K562 (cell line): ENCODE data around the gene MRTFB. TPM values are rescaled to one million over a fixed set of nuclear protein-coding genes. Genes with fewer than 3 reads are reported as not detected.

Source experiments
- ATAC-seq: fragments of 200-7000 bp; cut with Tn5 transposase; 3 replicates; pipeline ENCODE4 v1.9.1; 2020; ENCODE audit warnings: moderate library complexity
- BruUV-seq: library from RNA; stranded (reverse); fragments of 400-500 nt; replicated peaks from 2 replicates; lab custom pipeline; 2021; lab: Mats Ljungman, UMichigan
- CTCF ChIA-PET: fragments of 300-600 bp; formaldehyde crosslinking; extraction: SDS; loops from one replicate; lab custom pipeline; 2021; ENCODE audit warnings: low intra/inter-chr PET ratio; lab: Yijun Ruan, JAX
- POLR2A ChIA-PET: fragments of 300-600, 350-650 bp; sonication (Branson Sonifier 250); formaldehyde crosslinking; extraction: SDS; loops from one replicate; lab custom pipeline; 2021; ENCODE audit warnings: antibody characterized with exemption, inconsistent platforms; lab: Yijun Ruan, JAX
- DNase-seq, 4 experiments: peaks; one replicate each; pipeline versions ENCODE4 v3.0.0 to v3.0.0-alpha.2; 2011 to 2018; ENCODE audit warnings: low spot score in 3 of 4, mixed read lengths in 3 of 4; ENCODE audit errors: extremely low read depth in 1 of 4
- FAIRE-seq: peaks from 2 replicates; lab custom pipeline; 2011; peaks lifted over from hg19 to GRCh38; lab: Jason Lieb, UNC
- H2AFZ ChIP-seq: 2 replicates; pipeline ENCODE4 v1.6.0; 2011; ENCODE audit warnings: low read depth, low read length, control low read depth, inconsistent platforms
- H3K27ac ChIP-seq: fragments of 200-600 bp; 3 replicates; pipeline ENCODE4 v1.8.0; 2011; ENCODE audit warnings: low read depth, mild to moderate bottlenecking, control low read depth, inconsistent platforms, low read length, moderate library complexity, mixed read lengths; ENCODE audit errors: extremely low read depth
- H3K27me3 ChIP-seq, 2 experiments: fragments of 300-600 bp in 1 of 2; 2 replicates in 1 of 2; 3 replicates in 1 of 2; pipeline versions ENCODE4 v1.6.0 to v1.8.0; 2011; ENCODE audit warnings: inconsistent platforms in 2 of 2, low read length in 2 of 2, mild to moderate bottlenecking in 1 of 2, mixed read lengths in 1 of 2, moderate library complexity in 1 of 2; ENCODE audit not compliant: control insufficient read depth in 2 of 2, insufficient read depth in 2 of 2
- H3K36me3 ChIP-seq: fragments of 300-600 bp; 3 replicates; pipeline ENCODE4 v1.8.0; 2011; ENCODE audit warnings: mild to moderate bottlenecking, low read length, inconsistent platforms; ENCODE audit not compliant: control insufficient read depth, insufficient read depth
- H3K4me1 ChIP-seq, 2 experiments: fragments of 200-600 bp in 1 of 2; replicated peaks in 1 of 2; 2 replicates in 1 of 2; 3 replicates in 1 of 2; pipeline versions ENCODE4 v1.5.1 to v1.8.0; 2011; ENCODE audit warnings: inconsistent platforms in 2 of 2, low read length in 2 of 2, mild to moderate bottlenecking in 1 of 2, mixed read lengths in 1 of 2, moderate library complexity in 1 of 2; ENCODE audit not compliant: control insufficient read depth in 2 of 2, insufficient read depth in 2 of 2
- H3K4me2 ChIP-seq: 2 replicates; pipeline ENCODE4 v1.6.1; 2011; ENCODE audit warnings: low read length, control low read depth, inconsistent platforms, mixed read lengths; ENCODE audit not compliant: insufficient read depth
- H3K4me3 ChIP-seq: fragments of 200-600 bp; sonication (generic), shearing (Covaris generic); 2 replicates; pipeline ENCODE4 v1.5.1; 2016; ENCODE audit warnings: control low read depth, inconsistent platforms
- H3K79me2 ChIP-seq: fragments of 200-600 bp; 3 replicates; pipeline ENCODE4 v1.8.0; 2011; ENCODE audit warnings: low read length, inconsistent platforms; ENCODE audit not compliant: control insufficient read depth, insufficient read depth
- H3K9ac ChIP-seq, 2 experiments: 2 replicates each; pipeline versions ENCODE4 v1.6.0 to v1.6.1; 2011; ENCODE audit warnings: low read depth in 2 of 2, low read length in 2 of 2, control low read depth in 1 of 2, inconsistent platforms in 1 of 2, mild to moderate bottlenecking in 1 of 2, mixed read lengths in 1 of 2; ENCODE audit not compliant: insufficient read depth in 1 of 2
- H3K9me1 ChIP-seq: one replicate; pipeline ENCODE4 v1.6.0; 2011; ENCODE audit warnings: inconsistent platforms, mild to moderate bottlenecking, low read length, moderate library complexity; ENCODE audit not compliant: control insufficient read depth, insufficient read depth
- H3K9me3 ChIP-seq: replicated peaks from 2 replicates; pipeline ENCODE4 v1.5.1; 2011; ENCODE audit warnings: low read depth, low read length, inconsistent platforms; ENCODE audit not compliant: control insufficient read depth, insufficient read depth
- H4K20me1 ChIP-seq: replicated peaks from 2 replicates; pipeline ENCODE4 v1.6.1; 2011; ENCODE audit warnings: low read length, inconsistent platforms, mixed read lengths; ENCODE audit not compliant: control insufficient read depth, insufficient read depth
- ARID2 ChIP-seq: fragments of 450-650 bp; IDR thresholded peaks from 2 replicates; pipeline ENCODE4 v1.6.1; 2017; ENCODE audit warnings: antibody characterized with exemption, mild to moderate bottlenecking
- ARID3B ChIP-seq: fragments of 250-450 bp; sonication (Bioruptor Pico); IDR thresholded peaks from 2 replicates; pipeline ENCODE4 v1.4.0; 2020; ENCODE audit warnings: borderline replicate concordance
- CHD1 ChIP-seq: fragments of 200-600 bp; sonication (generic); IDR thresholded peaks from one replicate; pipeline ENCODE4 v1.6.1; 2012; ENCODE audit warnings: mild to moderate bottlenecking, moderate library complexity, low read length, inconsistent platforms
- E2F5 ChIP-seq: sonication (generic); formaldehyde crosslinking; IDR thresholded peaks from 2 replicates; pipeline ENCODE4 v1.8.0; 2022; ENCODE audit warnings: mild to moderate bottlenecking, missing genetic modification reagents
- FOS ChIP-seq: IDR thresholded peaks from 3 replicates; pipeline ENCODE4 v1.6.1; 2011; ENCODE audit not compliant: insufficient read length; ENCODE audit errors: extremely low read depth
- GABPA ChIP-seq: fragments of 200-800 bp; sonication (Bioruptor generic); conservative IDR thresholded peaks from 2 replicates; pipeline ENCODE4 v1.6.1; 2016; ENCODE audit warnings: low read depth, missing genetic modification characterization, missing compliant biosample characterization
- HDAC2 ChIP-seq: fragments of 450-650 bp; IDR thresholded peaks from 2 replicates; pipeline ENCODE4 v1.6.1; 2016; ENCODE audit warnings: mild to moderate bottlenecking
- NCOA6 ChIP-seq: fragments of 450-650 bp; IDR thresholded peaks from 2 replicates; pipeline ENCODE4 v1.6.1; 2017; ENCODE audit warnings: mild to moderate bottlenecking
- PCBP1 ChIP-seq: fragments of 200-400 bp; formaldehyde crosslinking; IDR thresholded peaks from 2 replicates; pipeline ENCODE4 v1.6.1; 2018; ENCODE audit warnings: mild to moderate bottlenecking, low read depth, low read length; ENCODE audit not compliant: poor library complexity, severe bottlenecking
- PML ChIP-seq: IDR thresholded peaks from 2 replicates; pipeline ENCODE4 v1.6.1; 2012; ENCODE audit warnings: low read length, inconsistent platforms
- POLR2G ChIP-seq: fragments of 200-400 bp; formaldehyde crosslinking; IDR thresholded peaks from 2 replicates; pipeline ENCODE4 v1.6.1; 2017; ENCODE audit warnings: low read depth, mild to moderate bottlenecking, antibody characterized with exemption, low read length, moderate library complexity
- SFPQ ChIP-seq: fragments of 200-400 bp; formaldehyde crosslinking; IDR thresholded peaks from 2 replicates; pipeline ENCODE4 v1.6.1; 2017; ENCODE audit warnings: mild to moderate bottlenecking, low read depth, low read length, moderate library complexity
- YY1 ChIP-seq, 3 experiments: IDR thresholded peaks; 2 replicates each; pipeline ENCODE4 v1.6.1; 2011; ENCODE audit warnings: low read length in 2 of 3, mild to moderate bottlenecking in 2 of 3, moderate library complexity in 2 of 3, borderline replicate concordance in 1 of 3, control low read depth in 1 of 3, low read depth in 1 of 3; ENCODE audit not compliant: insufficient read depth in 3 of 3, insufficient replicate concordance in 2 of 3, control insufficient read depth in 1 of 3, insufficient read length in 1 of 3; ENCODE audit errors: extremely low read depth in 1 of 3
- ZNF197 ChIP-seq: fragments of 200-800 bp; sonication (Bioruptor generic); IDR thresholded peaks from 2 replicates; pipeline ENCODE4 v1.6.1; 2016; ENCODE audit warnings: low read depth, missing genetic modification characterization, missing compliant biosample characterization
- ZNF408 ChIP-seq: fragments of 250-450 bp; sonication (Bioruptor Pico); IDR thresholded peaks from 2 replicates; pipeline ENCODE4 v1.4.0; 2020; ENCODE audit warnings: low read depth, mild to moderate bottlenecking, moderate library complexity
- ZNF507 ChIP-seq: conservative IDR thresholded peaks from 2 replicates; pipeline ENCODE4 v1.6.1; 2017; ENCODE audit warnings: missing genetic modification characterization, missing compliant biosample characterization
- ZNF696 ChIP-seq: fragments of 250-450 bp; sonication (Bioruptor Pico); conservative IDR thresholded peaks from 2 replicates; pipeline ENCODE4 v1.4.0; 2020; ENCODE audit warnings: mild to moderate bottlenecking, moderate library complexity
- ZNF707 ChIP-seq: fragments of 250-450 bp; sonication (Bioruptor Pico); conservative IDR thresholded peaks from 2 replicates; pipeline ENCODE4 v1.8.0; 2022; ENCODE audit warnings: inconsistent platforms, mild to moderate bottlenecking, moderate library complexity
- ZNF79 ChIP-seq: fragments of 250-450 bp; sonication (Bioruptor Pico); IDR thresholded peaks from 2 replicates; pipeline ENCODE4 v1.4.0; 2020; ENCODE audit warnings: low read depth, mild to moderate bottlenecking, moderate library complexity
- in situ Hi-C: fragments of 300-500 bp; cut with MboI; formaldehyde crosslinking; loops from 4 replicates; pipeline ENCODE4 v1.15.0; 2018; ENCODE audit warnings: inconsistent platforms, mixed read lengths
- intact Hi-C: fragments of 100-400 bp; cut with micrococcal nuclease; formaldehyde crosslinking; loops from 2 replicates; pipeline ENCODE4 v1.14.2; 2022
- polyA plus RNA-seq, 8 experiments: library from polyadenylated mRNA; depleted of rRNA in 4 of 8; stranded (reverse) in 5 of 8; unstranded in 3 of 8; fragments of >200 nt; fragmentation: Nextera tagmentation in 2 of 8; fragmentation: Illumina TruSeq in 1 of 8; extraction: Ambion mirVana in 2 of 8; extraction: Trizol in 1 of 8; gene quantifications; 2 replicates each; pipeline versions ENCODE4 v1.2.1 to v1.2.3, GENCODE V29; 2011 to 2014; ENCODE audit warnings: inconsistent platforms in 1 of 8, missing spikeins in 1 of 8
- total RNA-seq, 7 experiments: library from RNA; depleted of rRNA in 6 of 7; stranded (reverse); fragments of >200 nt in 6 of 7; fragmentation: Illumina TruSeq in 2 of 7; extraction: Trizol in 2 of 7; gene quantifications; 2 replicates each; pipeline versions ENCODE4 v1.2.1 to v1.2.3, GENCODE V29; 2011 to 2021; ENCODE audit warnings: low replicate concordance in 1 of 7

MRTFB gene
- total and polyA plus RNA-seq, 9 of the 15 experiments (the other 6 are each of a cell fraction or from before 2014, with no cell fraction given), result 2.2 to 12.7 (median 7.0) TPM

GRCh38 chr16:14140923-14141322, 69.8 kb downstream of the MRTFB start (continued):
- TF ChIP-seq FOS (no peak), ZNF507 (tag) (no peak), POLR2G (no peak), HDAC2 (no peak), ARID2 (no peak), GABPA (no peak), ZNF79 (CRISPR knock-in tag) (no peak), NCOA6 (no peak), PCBP1 (no peak)

GRCh38 chr16:14146445-14146844, 75.3 kb downstream of the MRTFB start:
- Histone ChIP-seq H3K36me3 (no peaks in the 10 kb centered on the region), H4K20me1 (no peaks in the 10 kb centered on the region), H3K4me3 (no peak overlapping the region), H3K27me3 (no peaks in the 10 kb centered on the region), H3K4me1 (no peaks in the 10 kb centered on the region), H3K9me1 (no peaks in the 10 kb centered on the region), H3K27ac (no peak overlapping the region), H3K79me2 (no peaks in the 10 kb centered on the region), H2AFZ (no peak overlapping the region), H3K9ac (no peak overlapping the region), H3K4me2 (no peak overlapping the region), H3K9me3 (no peaks in the 10 kb centered on the region)
- in situ Hi-C loops (no loop called here), intact Hi-C loops (no loop called here)
- DNase-seq (no peak), FAIRE-seq (no peak), ATAC-seq (no peak)
- ChIA-PET POLR2A (interaction anchor here (0.6 to 1.5 kb wide), 4 partner anchors 8 to 53 kb away, joined by 3 to 4 read pairs (median 3); no protein-coding TSS in a partner anchor), CTCF (no interaction called here)
- BruUV-seq, result no TSS peak
- TF ChIP-seq YY1 (IDR thresholded peaks at IDR 0.05; ENCODE audit: borderline replicate concordance in 1 of 3, control insufficient read depth in 1 of 3, extremely low read depth in 1 of 3, insufficient read depth in 3 of 3, insufficient read length in 1 of 3, insufficient replicate concordance in 2 of 3, low read depth in 1 of 3, low read length in 2 of 3), result no peak
- no peak for TF ChIP-seq ZNF696 (CRISPR knock-in tag)
- no peak for TF ChIP-seq CHD1
- TF ChIP-seq ZNF197 (CRISPR knock-in tag), result no peak
- no peak for TF ChIP-seq ZNF707 (CRISPR knock-in tag)
- TF ChIP-seq SFPQ, result no peak
- no peak for TF ChIP-seq PML
- TF ChIP-seq E2F5 (CRISPR knock-in tag), result no peak
- no peak for TF ChIP-seq ZNF408
- no peak for TF ChIP-seq ARID3B (CRISPR knock-in tag)
